ENCODE measurements around the gene CHAMP1.

Gene CHAMP1

GRCh38 chr13:114284680-114285079 is 29.6 kb upstream of the CHAMP1 start:
- no peak for DNase-seq (ENCODE audit: low read depth)
- no peak for TF ChIP-seq CTCF (IDR thresholded peaks at IDR 0.05; ENCODE audit: low read depth, low read length, missing control alignments)
- no peak overlapping the region for H3K4me3 ChIP-seq (ENCODE audit: low read depth, low read length)

GRCh38 chr13:114285166-114285808 is 29.0 kb upstream of the CHAMP1 start:
- no peak for TF ChIP-seq CTCF (IDR thresholded peaks at IDR 0.05; ENCODE audit: low read depth, low read length, missing control alignments)
- no peak overlapping the region for H3K4me3 ChIP-seq (ENCODE audit: low read depth, low read length)
- no peak for DNase-seq (ENCODE audit: low read depth)

- no peak for TF ChIP-seq CTCF (IDR thresholded peaks at IDR 0.05; ENCODE audit: low read depth, low read length, missing control alignments)
- no peak for DNase-seq (ENCODE audit: low read depth)
- H3K4me3 ChIP-seq (ENCODE audit: low read depth, low read length) = no peak overlapping the region
Observed at GRCh38 chr13:114286808-114287207, 27.5 kb upstream of the CHAMP1 start.

- no peak overlapping the region for H3K4me3 ChIP-seq (ENCODE audit: low read depth, low read length)
- no peak for TF ChIP-seq CTCF (IDR thresholded peaks at IDR 0.05; ENCODE audit: low read depth, low read length, missing control alignments)
Observed at GRCh38 chr13:114288157-114288591, 26.1 kb upstream of the CHAMP1 start.

GRCh38 chr13:114296448-114296847 is 17.9 kb upstream of the CHAMP1 start:
- DNase-seq (ENCODE audit: low read depth) = no peak
- no peak overlapping the region for H3K4me3 ChIP-seq (ENCODE audit: low read depth, low read length)
- no peak for TF ChIP-seq CTCF (IDR thresholded peaks at IDR 0.05; ENCODE audit: low read depth, low read length, missing control alignments)

More at GRCh38 chr13:114288157-114288591, 26.1 kb upstream of the CHAMP1 start:
- no peak for DNase-seq (ENCODE audit: low read depth)

GRCh38 chr13:114296902-114297301 is 17.4 kb upstream of the CHAMP1 start:
- DNase-seq (ENCODE audit: low read depth) = no peak
- TF ChIP-seq CTCF (IDR thresholded peaks at IDR 0.05; ENCODE audit: low read depth, low read length, missing control alignments) = no peak
- no peak overlapping the region for H3K4me3 ChIP-seq (ENCODE audit: low read depth, low read length)

- no peak overlapping the region for H3K4me3 ChIP-seq (ENCODE audit: low read depth, low read length)
- no peak for TF ChIP-seq CTCF (IDR thresholded peaks at IDR 0.05; ENCODE audit: low read depth, low read length, missing control alignments)
- no peak for DNase-seq (ENCODE audit: low read depth)
Observed at GRCh38 chr13:114298866-114299265, 15.4 kb upstream of the CHAMP1 start.
